ENCODE results near the gene HOXA3. TPM values are rescaled to one million over a fixed set of nuclear protein-coding genes. Genes with fewer than 3 reads are reported as not detected.

The HOXA3 gene
- 0.10 TPM in 1 of 2 replicates, not detected in the other for total RNA-seq

DNA sequence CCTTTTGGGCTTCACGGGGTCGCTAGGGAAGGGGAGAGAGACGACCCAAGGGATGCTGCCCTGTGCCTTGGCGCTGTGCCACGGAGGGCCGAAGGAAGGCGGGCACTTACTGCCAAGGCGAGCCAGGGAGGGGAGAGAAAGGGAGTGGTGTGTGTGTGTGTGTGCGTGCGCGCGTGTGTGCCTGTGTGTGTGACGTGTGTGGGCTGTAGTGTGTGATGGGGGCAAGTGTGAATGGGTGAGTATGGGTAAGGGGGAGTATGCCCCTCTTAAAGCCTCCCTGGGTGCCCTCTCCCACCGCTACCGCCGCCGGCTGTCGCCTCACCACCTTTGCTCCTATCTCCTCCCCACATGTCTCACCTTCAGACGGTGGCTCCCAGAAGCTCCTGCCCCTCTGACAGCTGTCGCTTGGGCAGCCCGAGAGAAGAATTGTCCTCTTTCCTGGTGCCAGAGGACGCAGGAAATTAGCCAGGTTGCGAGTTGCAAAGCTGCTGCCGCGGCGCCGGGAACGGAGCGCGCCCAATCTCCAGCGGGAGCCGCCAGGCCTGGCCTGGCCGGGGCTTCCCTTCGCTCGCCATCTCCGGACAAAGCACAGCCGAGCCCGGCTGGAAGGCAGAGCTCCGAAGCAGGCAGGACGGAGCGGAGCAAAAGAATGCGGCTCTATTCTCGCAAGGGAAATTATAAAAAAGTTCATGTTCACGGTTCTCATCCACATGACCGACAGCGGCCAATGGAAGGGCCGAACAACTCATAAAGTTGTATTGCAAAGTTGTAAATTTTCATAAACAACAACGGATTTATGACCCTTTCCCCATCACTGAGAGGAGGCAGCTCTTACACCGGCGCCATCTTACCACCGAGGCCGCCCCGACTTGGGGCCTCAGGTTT is at the start of gene HOXA3:
HOXA3 (minus strand) TSS at position 653 of the 885 bp plus-strand sequence. CDS start 41,943 bp downstream, outside the sequence.

DNA sequence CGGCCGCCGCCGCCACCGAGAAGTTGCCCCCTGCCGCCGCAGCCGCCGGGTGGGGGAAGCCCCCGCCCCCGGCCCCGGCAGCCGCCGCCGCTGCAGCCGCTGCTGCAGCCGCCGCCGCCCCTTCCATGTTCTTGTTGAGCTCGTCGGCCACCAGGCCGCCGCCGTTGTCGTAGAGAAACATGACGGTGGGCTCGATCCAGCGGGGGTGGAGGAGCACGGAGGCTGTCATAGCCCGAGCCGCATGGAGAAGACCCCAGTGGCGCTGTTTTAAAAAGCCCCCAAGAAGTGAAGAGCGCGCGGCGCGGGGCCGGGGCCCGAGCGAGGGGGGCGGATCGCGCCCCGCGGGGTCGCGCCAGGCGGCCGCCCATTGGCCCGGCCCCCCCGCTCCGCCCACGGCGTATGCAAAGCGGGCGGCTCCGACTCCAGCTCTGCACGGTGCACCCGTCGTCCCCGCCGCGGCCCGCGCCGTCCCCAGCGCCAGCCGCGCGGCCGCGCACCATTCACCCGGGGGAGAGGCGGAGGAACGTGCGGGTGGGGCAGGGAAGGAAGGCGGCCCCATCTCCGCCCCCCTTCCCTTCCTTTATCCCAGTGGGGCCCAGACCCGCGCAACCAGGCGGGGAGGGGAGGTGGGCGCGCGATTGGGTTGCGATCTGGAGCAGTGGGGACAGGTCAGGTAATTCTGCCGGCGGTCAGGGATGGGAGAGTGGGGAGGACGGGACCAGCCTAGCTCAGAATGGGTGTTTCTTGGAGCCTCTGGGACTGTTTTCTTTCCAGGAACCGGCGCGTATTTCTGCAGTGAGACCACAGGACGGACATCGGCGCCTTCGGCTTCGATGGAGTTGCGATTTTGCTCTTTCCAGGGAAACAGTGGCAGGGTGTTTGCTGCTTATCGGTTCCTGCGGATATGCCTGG is 47.7 kb upstream of the HOXA3 start, which contains the start of gene HOXA13:
HOXA13 (minus strand) TSS at position 243 of the 912 bp plus-strand sequence; CDS start at position 229, 14 bp downstream.

GRCh38 chr7:27185013-27185853 is 32.9 kb upstream of the HOXA3 start, which contains the start of gene HOXA11:
Gene HOXA11 (minus strand): TSS chr7:27185232. CDS start chr7:27185144, 88 bp downstream.

GRCh38 chr7:27173956-27174873 is 21.8 kb upstream of the HOXA3 start, which contains the start of gene HOXA10:
Gene HOXA10 (minus strand): TSS chr7:27174320. CDS start chr7:27174306, 14 bp downstream.

GRCh38 chr7:27165089-27165995 is 13.0 kb upstream of the HOXA3 start, which contains the start of gene HOXA9:
Gene HOXA9 (minus strand): TSS chr7:27165537. CDS start chr7:27165457, 80 bp downstream.

DNA sequence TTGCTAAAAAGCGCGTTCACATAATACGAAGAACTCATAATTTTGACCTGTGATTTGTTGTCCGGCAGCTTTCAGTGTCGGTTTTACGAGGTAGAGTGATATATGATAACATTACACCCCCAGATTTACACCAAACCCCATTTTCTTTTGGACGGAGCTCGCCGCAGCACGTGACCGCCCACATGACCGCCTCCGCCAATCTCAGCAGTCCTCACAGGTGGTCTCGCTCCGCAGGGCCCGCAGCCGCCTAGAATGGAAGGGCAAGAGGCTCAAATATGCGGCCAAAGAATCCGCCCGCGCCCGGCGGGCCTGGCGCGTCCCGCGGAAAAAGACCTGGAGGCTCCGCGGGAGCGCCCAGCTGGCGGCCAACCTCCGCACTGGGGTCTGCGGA is 4.1 kb upstream of the HOXA3 start, which contains the start of gene HOXA7:
HOXA7 (minus strand) TSS at position 168 of the 391 bp plus-strand sequence; CDS start at position 38, 130 bp downstream.

GRCh38 chr7:27147199-27148030 is 5.0 kb downstream of the HOXA3 start, which contains the start of gene HOXA6:
Gene HOXA6 (minus strand): TSS chr7:27147774. CDS start chr7:27147749, 25 bp downstream.

GRCh38 chr7:27143023-27143949 is 9.1 kb downstream of the HOXA3 start, which contains the start of gene HOXA5:
Gene HOXA5 (minus strand): TSS chr7:27143681. CDS start chr7:27143607, 74 bp downstream.

DNA sequence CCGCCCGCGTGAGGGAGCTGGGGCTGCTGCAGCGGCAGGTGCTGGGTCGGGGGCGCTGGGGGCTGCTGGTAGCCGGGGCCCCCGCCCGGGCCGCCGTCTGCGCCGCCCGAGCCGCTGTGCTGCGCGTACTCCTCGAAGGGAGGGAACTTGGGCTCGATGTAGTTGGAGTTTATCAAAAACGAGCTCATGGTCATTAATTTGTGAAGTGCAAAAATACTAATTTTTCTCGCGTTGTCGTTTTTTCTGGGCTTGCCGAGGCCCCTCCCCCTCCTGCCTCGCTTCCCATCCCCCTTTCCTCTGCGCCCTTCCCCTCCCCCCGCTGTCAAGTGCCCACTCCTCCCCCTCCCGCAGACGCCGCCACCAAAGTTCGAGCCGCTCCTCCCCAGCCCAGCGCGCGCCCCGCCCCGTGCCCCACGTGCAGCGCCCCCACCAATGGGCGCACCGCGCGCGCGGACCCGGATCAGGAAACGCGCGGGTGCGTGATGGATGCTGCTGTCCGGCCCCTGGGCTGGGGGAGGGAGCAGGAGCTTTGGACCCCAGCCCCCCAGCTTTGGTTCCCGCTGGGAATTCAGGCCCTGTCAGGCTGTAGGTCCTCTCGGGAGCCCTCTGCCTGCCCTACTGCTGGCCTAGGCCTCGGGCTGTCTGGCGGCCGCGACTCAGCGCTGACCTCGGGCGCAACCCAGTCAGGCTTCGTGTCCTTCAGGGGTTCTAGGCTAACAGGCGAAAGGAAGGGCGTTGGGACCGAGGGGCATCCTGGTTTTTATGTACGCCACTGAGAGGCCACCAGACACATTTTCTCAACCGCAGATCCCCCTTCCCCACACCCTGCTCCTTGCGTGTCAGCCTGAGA is 21.6 kb downstream of the HOXA3 start, which contains the start of gene HOXA4:
HOXA4 (minus strand) TSS at position 218 of the 850 bp plus-strand sequence; CDS start at position 194, 24 bp downstream.

GRCh38 chr7:27102581-27103442 is 49.6 kb downstream of the HOXA3 start, which contains the start of gene HOXA2:
Gene HOXA2 (minus strand): TSS chr7:27102683. CDS start chr7:27102500, 183 bp downstream.

DNA sequence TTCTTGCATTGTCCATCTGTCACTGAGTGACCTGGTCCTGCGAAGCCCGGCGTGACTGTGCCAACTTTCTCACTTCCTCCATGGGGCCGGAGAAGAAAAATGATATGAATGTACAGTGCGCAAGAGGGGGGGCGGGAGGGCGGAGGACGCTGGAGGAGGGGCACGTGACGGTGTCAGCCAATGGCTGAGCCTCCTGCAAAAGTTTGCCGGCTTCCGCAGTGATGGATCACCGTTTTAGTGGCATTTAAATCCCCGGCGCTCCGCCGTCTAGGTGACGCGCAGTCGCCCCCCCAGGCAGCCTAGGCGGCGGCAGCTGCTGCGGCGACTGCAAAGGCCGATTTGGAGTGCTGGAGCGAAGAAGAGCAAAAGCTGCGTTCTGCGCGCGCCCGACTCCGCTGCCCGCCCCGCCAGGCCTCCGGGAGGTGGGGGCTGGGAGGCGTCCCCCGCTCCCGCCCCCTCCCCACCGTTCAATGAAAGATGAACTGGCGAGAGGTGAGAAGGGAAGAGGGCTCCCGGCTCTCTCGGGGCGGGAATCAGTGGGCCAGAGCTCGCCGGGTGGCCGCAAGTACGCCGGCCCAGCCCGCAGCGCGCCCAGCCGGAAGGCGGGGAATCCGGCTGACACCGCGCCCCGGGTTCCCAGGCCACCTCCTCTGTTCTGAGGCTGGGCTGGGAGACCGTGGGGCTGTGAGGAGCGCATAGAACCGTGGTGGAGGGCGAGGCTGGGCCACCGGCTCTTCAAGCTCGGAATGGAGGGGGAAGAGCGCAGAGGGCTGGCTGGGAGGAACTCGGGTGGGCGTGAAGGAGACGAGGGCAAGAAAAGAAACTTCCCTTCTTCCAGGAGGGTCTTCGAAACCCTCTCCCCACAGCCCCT is 56.3 kb downstream of the HOXA3 start, which contains the start of gene HOXA1:
HOXA1 (minus strand) TSS at position 104 of the 871 bp plus-strand sequence; CDS start at position 16, 88 bp downstream.

